Prostate gland (tissue), 2 donors: ENCODE measurements around the gene AAR2. TPM values are rescaled to one million over a fixed set of nuclear protein-coding genes. Genes with fewer than 3 reads are reported as not detected.

Experiments used
- DNase-seq: peaks from one replicate; pipeline ENCODE4 v3.0.0-alpha.2; 2019; ENCODE audit warnings: low spot score
- H3K27ac ChIP-seq, 2 donors: fragments of 200-600 bp; sonication (generic); 2 replicates each; pipeline ENCODE4 v1.5.1; 2017 to 2019
- H3K27me3 ChIP-seq: fragments of 200-600 bp; sonication (generic); replicated peaks from 2 replicates; pipeline ENCODE4 v1.5.1; 2019; ENCODE audit not compliant: insufficient read depth
- H3K36me3 ChIP-seq, 2 donors: fragments of 200-600 bp; sonication (generic); 1 replicate in 1 of 2; 2 replicates in 1 of 2; pipeline versions ENCODE4 v1.5.1 to v1.8.1; 2017 to 2019
- H3K4me1 ChIP-seq: fragments of 200-600 bp; sonication (generic); replicated peaks from 2 replicates; pipeline ENCODE4 v1.5.1; 2019
- H3K4me3 ChIP-seq, 2 donors: fragments of 200-600 bp; sonication (generic); 2 replicates each; pipeline ENCODE4 v1.5.1; 2017 to 2019
- H3K9me3 ChIP-seq: fragments of 200-600 bp; sonication (generic); 2 replicates; pipeline ENCODE4 v1.5.1; 2017
- CTCF ChIP-seq, 4 experiments: fragments of 200-600 bp in 2 of 4; fragments of 450-650 bp in 2 of 4; sonication (generic) in 2 of 4; IDR thresholded peaks; 1 replicate in 3 of 4; 2 replicates in 1 of 4; pipeline ENCODE4 v1.5.1; 2016 to 2019; ENCODE audit warnings: antibody characterized with exemption in 4 of 4, mild to moderate bottlenecking in 2 of 4, moderate library complexity in 2 of 4
- POLR2A ChIP-seq: fragments of 450-650 bp; IDR thresholded peaks from one replicate; pipeline ENCODE4 v1.6.1; 2016; ENCODE audit warnings: antibody characterized with exemption, mild to moderate bottlenecking
- POLR2AphosphoS5 ChIP-seq: sonication (generic); formaldehyde crosslinking; IDR thresholded peaks from one replicate; pipeline ENCODE4 v1.6.1; 2017; ENCODE audit warnings: antibody characterized with exemption
- WGBS: methylation state at CpG from one replicate; pipeline ENCODE4 v1.1.5; 2018; 5-methylcytosine and 5-hydroxymethylcytosine counted together
- intact Hi-C: fragments of 100-400 bp; cut with DNase I; formaldehyde crosslinking; loops from one replicate; pipeline ENCODE4 v1.14.2; 2022
- total RNA-seq, 2 donors: library from RNA; depleted of rRNA; stranded (reverse); fragments of >200 nt; gene quantifications; one replicate each; pipeline ENCODE4 v1.1.0, GENCODE V29; 2016

Gene AAR2
- total RNA-seq, 2 donors from 2014 or later, result 34.7 to 44.6 TPM

- Histone ChIP-seq H3K27me3 (no peaks in the 10 kb centered on the region), H3K9me3 (no peaks in the 10 kb centered on the region), H3K4me1 (no peaks in the 10 kb centered on the region), H3K36me3 (peaks cover 0 to 5% of the 10 kb centered on the region in 2 donors), H3K4me3 (no peak overlapping the region), H3K27ac (no peak overlapping the region)
- WGBS, result 50% methylated on average over 6 of the region's 6 CpGs
- intact Hi-C loops, result loop anchor here (5.0 kb wide), 1 partner anchor 42 kb away; no protein-coding TSS in a partner anchor
- TF ChIP-seq CTCF (IDR thresholded peaks at IDR 0.05) (peak; percentile 76 to 90 (median 85)), POLR2A (no peak)
- DNase-seq, result peak; percentile 80
These were observed 36.7 kb upstream of the AAR2 start for GRCh38 chr20:36199345-36200257.

DNA sequence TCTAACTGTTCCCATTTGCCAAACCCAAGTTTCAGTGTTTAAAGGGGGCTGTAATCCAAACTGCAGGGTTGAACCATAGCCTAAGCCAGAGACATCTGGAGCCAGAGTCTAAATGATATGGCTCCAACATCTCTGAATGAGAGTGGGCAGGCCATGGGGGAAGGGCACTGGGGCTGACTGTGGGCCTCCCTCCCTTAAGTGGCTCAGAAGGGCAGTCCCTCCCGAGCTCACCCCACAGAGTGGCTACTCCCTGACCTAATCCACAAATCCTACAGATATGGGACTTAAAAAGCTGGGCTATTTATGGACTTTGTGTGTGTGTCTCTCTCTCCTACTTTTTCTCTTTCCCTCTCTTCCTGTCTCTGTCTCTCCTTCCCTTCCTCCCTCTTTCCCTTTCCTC is 35.8 kb upstream of the AAR2 start:
- TF ChIP-seq POLR2AphosphoS5 (no peak), POLR2A (no peak), CTCF (IDR thresholded peaks at IDR 0.05) (no peak)
- DNase-seq, result no peak
- intact Hi-C loops, result no loop called here
- H3K27ac ChIP-seq, result no peak overlapping the region
- H3K4me3 ChIP-seq, result no peak overlapping the region
- H3K27me3 ChIP-seq, result no peaks in the 10 kb centered on the region
- H3K4me1 ChIP-seq, result no peaks in the 10 kb centered on the region
- H3K36me3 ChIP-seq, result peaks cover 0 to 5% of the 10 kb centered on the region in 2 donors
- WGBS, result 90% methylated on average over 1 of the region's 1 CpG
- H3K9me3 ChIP-seq, result no peaks in the 10 kb centered on the region

DNA sequence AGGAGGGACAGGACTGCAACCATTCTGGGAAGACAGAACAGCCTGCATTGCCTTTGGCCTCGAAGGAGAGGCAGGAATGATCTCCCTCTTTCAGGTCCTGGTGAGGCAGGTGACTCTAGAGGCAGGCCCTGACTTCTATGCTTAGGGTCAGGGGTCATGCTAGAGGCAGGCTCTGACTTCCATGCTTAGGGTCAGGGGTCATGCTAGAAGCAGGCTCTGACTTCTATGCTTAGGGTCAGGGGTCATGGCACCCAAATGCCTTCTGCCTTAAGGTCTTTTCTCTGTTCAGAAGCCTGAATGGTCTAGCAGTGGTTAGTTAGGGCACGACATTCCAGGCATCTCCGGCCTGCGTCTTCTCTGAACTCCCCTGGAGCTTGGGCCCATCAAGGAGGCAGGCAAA is 35.1 kb upstream of the AAR2 start:
- intact Hi-C loops, result no loop called here
- DNase-seq, result no peak
- Histone ChIP-seq H3K4me3 (no peak overlapping the region), H3K27ac (no peak overlapping the region), H3K9me3 (no peaks in the 10 kb centered on the region), H3K4me1 (no peaks in the 10 kb centered on the region), H3K36me3 (peaks cover 0 to 5% of the 10 kb centered on the region in 2 donors), H3K27me3 (no peaks in the 10 kb centered on the region)
- TF ChIP-seq POLR2A, result no peak
- no peak for TF ChIP-seq CTCF (IDR thresholded peaks at IDR 0.05)
- TF ChIP-seq POLR2AphosphoS5, result no peak
- 93% methylated on average over 4 of the region's 4 CpGs for WGBS

- intact Hi-C loops, result no loop called here
- DNase-seq, result peak; percentile 52
These were observed 33.4 kb upstream of the AAR2 start for GRCh38 chr20:36202891-36203338.

More at GRCh38 chr20:36202891-36203338, 33.4 kb upstream of the AAR2 start:
- TF ChIP-seq POLR2A (no peak), POLR2AphosphoS5 (no peak), CTCF (IDR thresholded peaks at IDR 0.05) (peak; percentile 83 to 93 (median 84))
- Histone ChIP-seq H3K27ac (no peak overlapping the region), H3K36me3 (peaks cover 0 to 2% of the 10 kb centered on the region in 2 donors), H3K9me3 (no peaks in the 10 kb centered on the region), H3K27me3 (no peaks in the 10 kb centered on the region), H3K4me3 (no peak overlapping the region), H3K4me1 (no peaks in the 10 kb centered on the region)
- WGBS, result 30% methylated on average over 18 of the region's 18 CpGs
